BJ (cell line): ENCODE measurements around the gene PAF1. TPM values are rescaled to one million over a fixed set of nuclear protein-coding genes. Genes with fewer than 3 reads are reported as not detected.

ENCODE experiments used
- CTCF ChIA-PET: fragments of 350-600 bp; formaldehyde crosslinking; extraction: SDS; loops from one replicate; lab custom pipeline; 2021; ENCODE audit warnings: antibody characterized with exemption, inconsistent platforms; lab: Yijun Ruan, JAX
- POLR2A ChIA-PET: fragments of 300-600 bp; sonication (Branson Sonifier 250); formaldehyde crosslinking; extraction: SDS; loops from one replicate; lab custom pipeline; 2021; ENCODE audit warnings: antibody characterized with exemption; lab: Charles Lee
- DNase-seq: peaks from one replicate; pipeline ENCODE4 v3.0.0-alpha.2; 2011; ENCODE audit warnings: low read depth
- H3K27me3 ChIP-seq: 2 replicates; pipeline ENCODE4 v1.6.0; 2011; ENCODE audit warnings: low read length; ENCODE audit not compliant: control insufficient read depth, insufficient read depth
- H3K36me3 ChIP-seq: 2 replicates; pipeline ENCODE4 v1.5.1; 2011; ENCODE audit warnings: low read length; ENCODE audit not compliant: control insufficient read depth, insufficient read depth
- H3K4me3 ChIP-seq: 2 replicates; pipeline ENCODE4 v1.5.1; 2011; ENCODE audit warnings: low read depth, mild to moderate bottlenecking, control low read depth, low read length
- CTCF ChIP-seq: IDR thresholded peaks from 2 replicates; pipeline ENCODE4 v1.5.1; 2011; ENCODE audit warnings: low read depth, mild to moderate bottlenecking, control low read depth, inconsistent platforms, low read length, moderate library complexity; ENCODE audit not compliant: insufficient read depth
- polyA plus RNA-seq: library from polyadenylated mRNA; depleted of rRNA; stranded (reverse); fragments of >200 nt; gene quantifications from 2 replicates; pipeline ENCODE4 v1.2.3, GENCODE V29; 2011

PAF1 gene
- polyA plus RNA-seq, 1 experiment: 50.2 TPM

- H3K4me3 ChIP-seq: no peak overlapping the region
- H3K36me3 ChIP-seq: peaks cover 61% of the 10 kb centered on the region
- TF ChIP-seq CTCF: no peak
- no peak for DNase-seq
- POLR2A ChIA-PET: no interaction called here
- CTCF ChIA-PET: interaction anchor here (1.5 kb wide), 1 partner anchor 13 kb away, joined by 4 read pairs; no protein-coding TSS in a partner anchor
- no peaks in the 10 kb centered on the region for H3K27me3 ChIP-seq
Observed at GRCh38 chr19:39384839-39385568, 5.9 kb downstream of the PAF1 start.

- no peak for DNase-seq
- Histone ChIP-seq H3K4me3 (no peak overlapping the region), H3K27me3 (no peaks in the 10 kb centered on the region), H3K36me3 (peaks cover 69% of the 10 kb centered on the region)
- POLR2A ChIA-PET: no interaction called here
- CTCF ChIA-PET: interaction anchor here (0.6 to 0.9 kb wide), 2 partner anchors 10 to 15 kb away, joined by 3 to 4 read pairs; no protein-coding TSS in a partner anchor
- no peak for TF ChIP-seq CTCF
Observed at GRCh38 chr19:39382991-39383828, 7.7 kb downstream of the PAF1 start.

GRCh38 chr19:39381910-39382611 is 8.8 kb downstream of the PAF1 start:
- Histone ChIP-seq H3K27me3 (no peaks in the 10 kb centered on the region), H3K4me3 (no peak overlapping the region), H3K36me3 (peaks cover 78% of the 10 kb centered on the region)
- no peak for TF ChIP-seq CTCF
- POLR2A ChIA-PET: no interaction called here
- DNase-seq: no peak
- CTCF ChIA-PET: no interaction called here

- DNase-seq: no peak
- ChIA-PET CTCF (no interaction called here), POLR2A (interaction anchor here (0.5 kb wide), 1 partner anchor 994 kb away, joined by 3 read pairs; no protein-coding TSS in a partner anchor)
- no peak for TF ChIP-seq CTCF
- H3K27me3 ChIP-seq: no peaks in the 10 kb centered on the region
- H3K36me3 ChIP-seq: peaks cover 81% of the 10 kb centered on the region
- H3K4me3 ChIP-seq: no peak overlapping the region
Observed at GRCh38 chr19:39380521-39381502, 10.1 kb downstream of the PAF1 start.
